Astrocyte (in vitro differentiated cells and primary cell): Measurements from ENCODE around the gene WFDC6. TPM values are rescaled to one million over a fixed set of nuclear protein-coding genes. Genes with fewer than 3 reads are reported as not detected.

ENCODE experiments used
- DNase-seq: peaks from one replicate; pipeline ENCODE4 v3.0.0-alpha.2; 2010; ENCODE audit warnings: low read depth
- FAIRE-seq: peaks from 2 replicates; lab custom pipeline; 2011; peaks lifted over from hg19 to GRCh38; lab: Jason Lieb, UNC
- H2AFZ ChIP-seq: 2 replicates; pipeline ENCODE4 v1.6.0; 2012; ENCODE audit warnings: low read depth, low read length, inconsistent platforms
- H3K27ac ChIP-seq: 2 replicates; pipeline ENCODE4 v1.5.1; 2011; ENCODE audit warnings: low read depth, low read length, inconsistent platforms
- H3K27me3 ChIP-seq: 2 replicates; pipeline ENCODE4 v1.6.0; 2011; ENCODE audit warnings: low read length, inconsistent platforms; ENCODE audit not compliant: insufficient read depth
- H3K36me3 ChIP-seq: 2 replicates; pipeline ENCODE4 v1.5.1; 2011; ENCODE audit warnings: low read length, inconsistent platforms; ENCODE audit not compliant: insufficient read depth
- H3K4me1 ChIP-seq: 2 replicates; pipeline ENCODE4 v1.5.1; 2011; ENCODE audit warnings: low read length, inconsistent platforms; ENCODE audit not compliant: insufficient read depth
- H3K4me2 ChIP-seq: 2 replicates; pipeline ENCODE4 v1.6.0; 2012; ENCODE audit warnings: low read length, inconsistent platforms
- H3K4me3 ChIP-seq: 2 replicates; pipeline ENCODE4 v1.5.1; 2011; ENCODE audit warnings: low read depth, mild to moderate bottlenecking, low read length, inconsistent platforms; ENCODE audit not compliant: insufficient read depth
- H3K79me2 ChIP-seq: 2 replicates; pipeline ENCODE4 v1.6.0; 2012; ENCODE audit warnings: mild to moderate bottlenecking, low read length, inconsistent platforms; ENCODE audit not compliant: insufficient read depth
- H3K9ac ChIP-seq: 2 replicates; pipeline ENCODE4 v1.6.0; 2012; ENCODE audit warnings: mild to moderate bottlenecking, low read length, inconsistent platforms
- H3K9me3 ChIP-seq: 2 replicates; pipeline ENCODE4 v1.5.1; 2012; ENCODE audit warnings: low read depth, mild to moderate bottlenecking, low read length, inconsistent platforms; ENCODE audit not compliant: insufficient read depth
- H4K20me1 ChIP-seq: 2 replicates; pipeline ENCODE4 v1.6.0; 2012; ENCODE audit warnings: low read length, inconsistent platforms; ENCODE audit not compliant: insufficient read depth
- H3K27ac Mint-ChIP-seq: one replicate; pipeline ENCODE4 v1.8.0; 2021; ENCODE audit warnings: mild to moderate bottlenecking, mixed read lengths; ENCODE audit not compliant: unreplicated experiment
- H3K27me3 Mint-ChIP-seq: one replicate; pipeline ENCODE4 v1.8.0; 2021; ENCODE audit warnings: low read depth, mixed read lengths; ENCODE audit not compliant: unreplicated experiment
- H3K36me3 Mint-ChIP-seq: one replicate; pipeline ENCODE4 v1.8.0; 2021; ENCODE audit warnings: low read depth, mixed read lengths; ENCODE audit not compliant: unreplicated experiment
- H3K4me1 Mint-ChIP-seq: one replicate; pipeline ENCODE4 v1.8.0; 2021; ENCODE audit warnings: low read depth, mixed read lengths; ENCODE audit not compliant: unreplicated experiment
- H3K4me3 Mint-ChIP-seq: one replicate; pipeline ENCODE4 v1.8.0; 2021; ENCODE audit warnings: mild to moderate bottlenecking, moderate library complexity, mixed read lengths; ENCODE audit not compliant: unreplicated experiment
- H3K9me3 Mint-ChIP-seq: one replicate; pipeline ENCODE4 v1.8.0; 2021; ENCODE audit warnings: mild to moderate bottlenecking, mixed read lengths; ENCODE audit not compliant: unreplicated experiment
- CTCF ChIP-seq: IDR thresholded peaks from 2 replicates; pipeline ENCODE4 v1.5.1; 2011; ENCODE audit warnings: low read depth, mild to moderate bottlenecking, inconsistent platforms, low read length, moderate library complexity; ENCODE audit not compliant: insufficient read depth
- EZH2 ChIP-seq: IDR thresholded peaks from 2 replicates; pipeline ENCODE4 v1.6.1; 2012; ENCODE audit warnings: mild to moderate bottlenecking, low read length, inconsistent platforms; ENCODE audit not compliant: insufficient read depth
- total RNA-seq: library from RNA; stranded (reverse); gene quantifications from 2 replicates; pipeline ENCODE4 v1.2.1, GENCODE V29; 2021

The WFDC6 gene
- total RNA-seq, 1 donor from 2014 or later = not detected

DNA sequence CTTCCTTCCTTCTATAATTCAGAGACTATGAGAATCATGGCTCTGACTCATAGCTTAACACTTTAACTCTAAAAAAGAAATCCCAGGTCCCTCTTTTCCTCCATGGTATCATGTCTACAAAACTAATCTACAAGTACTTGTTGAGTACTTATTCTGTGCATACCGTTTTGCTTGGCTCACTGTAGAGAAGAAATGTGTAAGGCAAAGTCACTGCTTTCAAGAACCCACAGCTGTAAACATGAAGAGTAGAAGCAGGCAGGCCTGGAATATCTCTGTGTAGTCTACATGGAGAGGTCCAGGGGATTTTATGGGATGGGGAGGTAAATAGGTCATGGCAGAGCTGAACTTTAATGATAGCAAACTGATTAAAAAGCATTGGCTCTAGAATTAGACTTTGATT, 37.7 kb downstream of the WFDC6 start:
- DNase-seq (no peak), FAIRE-seq (no peak)
- H3K4me3 ChIP-seq = no peak overlapping the region
- no peaks in the 10 kb centered on the region for H3K36me3 ChIP-seq
- no peak overlapping the region for H3K4me3 Mint-ChIP-seq
- H3K9me3 Mint-ChIP-seq = no peaks in the 10 kb centered on the region
- peaks cover 6% of the 10 kb centered on the region for H3K4me1 Mint-ChIP-seq
- no peaks in the 10 kb centered on the region for H3K4me1 ChIP-seq
- no peaks in the 10 kb centered on the region for H3K36me3 Mint-ChIP-seq
- H3K27me3 ChIP-seq = peaks cover 6% of the 10 kb centered on the region
- H2AFZ ChIP-seq = no peak overlapping the region
- no peaks in the 10 kb centered on the region for H4K20me1 ChIP-seq
- no peak for TF ChIP-seq CTCF
- TF ChIP-seq EZH2 = no peak
- H3K9me3 ChIP-seq = no peaks in the 10 kb centered on the region
- no peak overlapping the region for H3K4me2 ChIP-seq
- H3K27ac ChIP-seq = no peak overlapping the region
- no peak overlapping the region for H3K27ac Mint-ChIP-seq
- peaks cover 6% of the 10 kb centered on the region for H3K27me3 Mint-ChIP-seq
- H3K79me2 ChIP-seq = no peaks in the 10 kb centered on the region
- H3K9ac ChIP-seq = no peak overlapping the region

- Histone ChIP-seq H4K20me1 (no peaks in the 10 kb centered on the region), H3K9me3 (no peaks in the 10 kb centered on the region), H3K36me3 (no peaks in the 10 kb centered on the region), H2AFZ (no peak overlapping the region), H3K4me1 (no peaks in the 10 kb centered on the region), H3K27me3 (peaks cover 6% of the 10 kb centered on the region), H3K9ac (no peak overlapping the region), H3K4me2 (no peak overlapping the region), H3K4me3 (no peak overlapping the region), H3K79me2 (no peaks in the 10 kb centered on the region), H3K27ac (no peak overlapping the region)
- H3K9me3 Mint-ChIP-seq = no peaks in the 10 kb centered on the region
- H3K4me3 Mint-ChIP-seq = no peak overlapping the region
- no peak for FAIRE-seq
- peaks cover 9% of the 10 kb centered on the region for H3K27me3 Mint-ChIP-seq
- H3K36me3 Mint-ChIP-seq = no peaks in the 10 kb centered on the region
- TF ChIP-seq EZH2 (no peak), CTCF (no peak)
- no peak for DNase-seq
- H3K4me1 Mint-ChIP-seq = peaks cover 6% of the 10 kb centered on the region
- H3K27ac Mint-ChIP-seq = no peak overlapping the region
Observed at GRCh38 chr20:45500022-45500421, 39.3 kb downstream of the WFDC6 start.

- no peaks in the 10 kb centered on the region for H3K36me3 ChIP-seq
- Mint-ChIP-seq H3K9me3 (no peaks in the 10 kb centered on the region), H3K36me3 (no peaks in the 10 kb centered on the region), H3K27me3 (peaks cover 9% of the 10 kb centered on the region), H3K4me1 (peaks cover 6% of the 10 kb centered on the region), H3K27ac (no peak overlapping the region), H3K4me3 (no peak overlapping the region)
- TF ChIP-seq EZH2 = no peak
- TF ChIP-seq CTCF = no peak
- no peak overlapping the region for H3K27ac ChIP-seq
- H3K4me1 ChIP-seq = no peaks in the 10 kb centered on the region
- H2AFZ ChIP-seq = no peak overlapping the region
- H3K9ac ChIP-seq = no peak overlapping the region
- no peak overlapping the region for H3K4me2 ChIP-seq
- H3K27me3 ChIP-seq = peaks cover 6% of the 10 kb centered on the region
- DNase-seq (no peak), FAIRE-seq (no peak)
- H3K4me3 ChIP-seq = no peak overlapping the region
- no peaks in the 10 kb centered on the region for H3K79me2 ChIP-seq
- no peaks in the 10 kb centered on the region for H4K20me1 ChIP-seq
- H3K9me3 ChIP-seq = no peaks in the 10 kb centered on the region
Observed at GRCh38 chr20:45497971-45498494, 41.2 kb downstream of the WFDC6 start.
